HG02678 (cell line): ENCODE data around the gene GRB10.

Experiments
- ATAC-seq: cut with Tn5 transposase; IDR thresholded peaks from one replicate; pipeline ENCODE4 v1.9.1; 2021; ENCODE audit warnings: mild to moderate bottlenecking, moderate library complexity; ENCODE audit not compliant: unreplicated experiment

Gene GRB10

GRCh38 chr7:50615519-50616080 lies 167.1 kb downstream of the GRB10 start:
- no peak for ATAC-seq

GRCh38 chr7:50614721-50615518 lies 167.8 kb downstream of the GRB10 start:
- ATAC-seq = no peak

- no peak for ATAC-seq
Observed at GRCh38 chr7:50613473-50613872, 169.2 kb downstream of the GRB10 start.

GRCh38 chr7:50612704-50613103 lies 170.0 kb downstream of the GRB10 start:
- ATAC-seq = no peak

GRCh38 chr7:50610521-50611277 lies 172.0 kb downstream of the GRB10 start:
- ATAC-seq = peak; percentile 46

GRCh38 chr7:50608196-50608906 lies 174.3 kb downstream of the GRB10 start:
- no peak for ATAC-seq

GRCh38 chr7:50607524-50608125 lies 175.1 kb downstream of the GRB10 start:
- ATAC-seq = no peak

GRCh38 chr7:50605059-50605458 lies 177.6 kb downstream of the GRB10 start:
- no peak for ATAC-seq

GRCh38 chr7:50603287-50603686 lies 179.4 kb downstream of the GRB10 start:
- no peak for ATAC-seq

- ATAC-seq = no peak
Observed at GRCh38 chr7:50599385-50599784, 183.3 kb downstream of the GRB10 start.

- no peak for ATAC-seq
Observed at GRCh38 chr7:50598460-50599343, 184.0 kb downstream of the GRB10 start.

- no peak for ATAC-seq
Observed at GRCh38 chr7:50596484-50596883, 186.2 kb downstream of the GRB10 start.

GRCh38 chr7:50595491-50596102 lies 187.1 kb downstream of the GRB10 start:
- ATAC-seq = peak; percentile 22

- peak; percentile 51 for ATAC-seq
Observed at GRCh38 chr7:50594734-50595485, 187.8 kb downstream of the GRB10 start.

GRCh38 chr7:50594136-50594535 lies 188.6 kb downstream of the GRB10 start:
- no peak for ATAC-seq

- no peak for ATAC-seq
Observed at GRCh38 chr7:50592940-50593339, 189.8 kb downstream of the GRB10 start.

GRCh38 chr7:50591480-50592438 lies 190.9 kb downstream of the GRB10 start:
- peak; percentile 58 for ATAC-seq

- ATAC-seq = no peak
Observed at GRCh38 chr7:50591098-50591479, 191.6 kb downstream of the GRB10 start.
